Measurements from ENCODE around the gene CEP72. TPM values are rescaled to one million over a fixed set of nuclear protein-coding genes. Genes with fewer than 3 reads are reported as not detected.
"Not testable (repeated sequence)": the region's sequence is repeated elsewhere in the genome, so short reads cannot be mapped to it uniquely, and the experiment has no call there.

Gene CEP72
- total RNA-seq, 5 donors from 2014 or later (not counting 1 experiment from before 2014, with no cell fraction given) = 13.9 to 25.8 (median 23.6) TPM

- H3K4me3 Mint-ChIP-seq = no peak overlapping the region
- no peak overlapping the region for H3K27ac Mint-ChIP-seq
- no peaks in the 10 kb centered on the region for H3K4me1 ChIP-seq (ENCODE audit: control insufficient read depth in 1 of 2, extremely low read depth in 1 of 2, insufficient read depth in 2 of 2, low read length in 2 of 2)
- H3K27me3 Mint-ChIP-seq = peaks cover 27 to 57% of the 10 kb centered on the region in 2 donors
- CTCF ChIA-PET = no interaction called here
- H3K27ac ChIP-seq (ENCODE audit: low read length) = no peak overlapping the region
- no peaks in the 10 kb centered on the region for H3K9me3 ChIP-seq
- WGBS (ENCODE audit: insufficient coverage) = 61% methylated on average over 10 of the region's 17 CpGs
- H3K36me3 Mint-ChIP-seq = no peaks in the 10 kb centered on the region
- POLR2A ChIA-PET = no interaction called here
- no peak overlapping the region for H3K4me3 ChIP-seq (ENCODE audit: control insufficient read depth in 1 of 2, extremely low read depth in 1 of 2, low read length in 1 of 2)
- H3K36me3 ChIP-seq (ENCODE audit: control insufficient read depth in 2 of 2, extremely low read depth in 1 of 2, insufficient read depth in 1 of 2, low read length in 1 of 2) = no peaks in the 10 kb centered on the region
- H3K27me3 ChIP-seq (replicated peaks in 1 of 2; ENCODE audit: control insufficient read depth in 2 of 2, extremely low read depth in 1 of 2, insufficient read depth in 2 of 2, low read length in 1 of 2) = peaks cover 3 to 48% of the 10 kb centered on the region in 2 experiments
- H3K9me3 Mint-ChIP-seq = peaks cover 10 to 29% (median 24%) of the 10 kb centered on the region in 3 donors
- no peak for ATAC-seq (replicated peaks in 1 of 4)
- no peaks in the 10 kb centered on the region for H3K4me1 Mint-ChIP-seq
- DNase-seq = no peak
Observed at GRCh38 chr5:579746-580366, 32.3 kb upstream of the CEP72 start.

DNA sequence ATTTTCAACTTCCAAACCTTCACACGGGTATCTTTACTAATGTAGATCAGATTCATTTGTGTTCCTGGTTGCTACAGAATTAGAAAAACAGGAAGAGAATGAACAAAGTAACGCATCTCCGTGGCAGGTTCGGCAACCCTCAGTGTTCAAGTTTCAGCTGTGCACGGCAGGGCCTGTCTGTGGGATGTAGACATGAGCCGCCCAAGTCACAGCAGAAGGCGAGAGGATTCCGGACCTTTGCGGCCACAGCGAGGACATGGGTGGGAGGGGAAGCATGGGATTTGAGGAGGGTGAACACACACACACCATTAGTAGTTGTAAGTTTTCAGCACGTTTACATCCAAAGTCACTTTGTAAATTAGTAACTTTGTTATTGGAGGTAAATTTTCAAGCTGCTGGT lies 31.7 kb upstream of the CEP72 start:
- WGBS (ENCODE audit: insufficient coverage) = 40% methylated on average over 7 of the region's 11 CpGs
- H3K4me1 Mint-ChIP-seq = no peaks in the 10 kb centered on the region
- H3K27ac Mint-ChIP-seq = no peak overlapping the region
- no peaks in the 10 kb centered on the region for H3K36me3 Mint-ChIP-seq
- Histone ChIP-seq H3K27ac (ENCODE audit: low read length) (no peak overlapping the region), H3K4me1 (ENCODE audit: control insufficient read depth in 1 of 2, extremely low read depth in 1 of 2, insufficient read depth in 2 of 2, low read length in 2 of 2) (no peaks in the 10 kb centered on the region), H3K9me3 (no peaks in the 10 kb centered on the region), H3K27me3 (replicated peaks in 1 of 2; ENCODE audit: control insufficient read depth in 2 of 2, extremely low read depth in 1 of 2, insufficient read depth in 2 of 2, low read length in 1 of 2) (peaks cover 3 to 47% of the 10 kb centered on the region in 2 experiments), H3K4me3 (ENCODE audit: control insufficient read depth in 1 of 2, extremely low read depth in 1 of 2, low read length in 1 of 2) (no peak overlapping the region), H3K36me3 (ENCODE audit: control insufficient read depth in 2 of 2, extremely low read depth in 1 of 2, insufficient read depth in 1 of 2, low read length in 1 of 2) (no peaks in the 10 kb centered on the region)
- peaks cover 31 to 55% of the 10 kb centered on the region in 2 donors for H3K27me3 Mint-ChIP-seq
- POLR2A ChIA-PET = no interaction called here
- DNase-seq (no peak), ATAC-seq (replicated peaks in 1 of 4) (no peak)
- CTCF ChIA-PET = no interaction called here
- H3K9me3 Mint-ChIP-seq = peaks cover 5 to 24% (median 20%) of the 10 kb centered on the region in 3 donors
- no peak overlapping the region for H3K4me3 Mint-ChIP-seq

GRCh38 chr5:581266-581665 lies 30.9 kb upstream of the CEP72 start:
- Histone ChIP-seq H3K9me3 (no peaks in the 10 kb centered on the region), H3K4me1 (ENCODE audit: control insufficient read depth in 1 of 2, extremely low read depth in 1 of 2, insufficient read depth in 2 of 2, low read length in 2 of 2) (no peaks in the 10 kb centered on the region), H3K4me3 (ENCODE audit: control insufficient read depth in 1 of 2, extremely low read depth in 1 of 2, low read length in 1 of 2) (no peak overlapping the region), H3K36me3 (ENCODE audit: control insufficient read depth in 2 of 2, extremely low read depth in 1 of 2, insufficient read depth in 1 of 2, low read length in 1 of 2) (no peaks in the 10 kb centered on the region), H3K27me3 (replicated peaks in 1 of 2; ENCODE audit: control insufficient read depth in 2 of 2, extremely low read depth in 1 of 2, insufficient read depth in 2 of 2, low read length in 1 of 2) (peaks cover 3 to 45% of the 10 kb centered on the region in 2 experiments), H3K27ac (ENCODE audit: low read length) (no peak overlapping the region)
- 81% methylated on average over 5 of the region's 7 CpGs for WGBS (ENCODE audit: insufficient coverage)
- H3K9me3 Mint-ChIP-seq = peaks cover 0 to 17% (median 13%) of the 10 kb centered on the region in 3 donors
- no peaks in the 10 kb centered on the region for H3K4me1 Mint-ChIP-seq
- ChIA-PET CTCF (no interaction called here), POLR2A (no interaction called here)
- H3K4me3 Mint-ChIP-seq = no peak overlapping the region
- peaks cover 36 to 50% of the 10 kb centered on the region in 2 donors for H3K27me3 Mint-ChIP-seq
- H3K36me3 Mint-ChIP-seq = no peaks in the 10 kb centered on the region
- H3K27ac Mint-ChIP-seq = no peak overlapping the region
- no peak for ATAC-seq (replicated peaks in 1 of 4)
- no peak for DNase-seq

DNA sequence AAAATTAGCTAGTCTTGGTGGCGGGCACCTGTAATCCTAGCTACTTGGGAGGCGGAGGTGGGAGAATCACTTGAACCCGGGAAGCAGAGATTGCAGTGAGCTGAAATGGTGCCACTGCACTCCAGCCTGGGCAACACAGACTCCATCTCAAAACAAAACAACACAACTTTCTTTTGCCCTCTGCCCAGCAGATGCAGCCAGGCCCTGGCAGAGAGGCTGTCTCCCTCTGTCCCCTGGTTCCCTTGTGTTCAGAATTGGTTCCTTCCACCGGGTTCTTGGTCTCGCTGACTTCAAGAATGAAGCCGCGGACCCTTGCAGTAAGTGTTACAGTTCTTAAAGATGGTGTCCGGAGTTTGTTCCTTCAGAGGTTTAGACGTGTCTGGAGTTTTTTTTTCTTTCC lies 30.2 kb upstream of the CEP72 start:
- no peak for DNase-seq
- Mint-ChIP-seq H3K27me3 (peaks cover 33 to 46% of the 10 kb centered on the region in 2 donors), H3K36me3 (no peaks in the 10 kb centered on the region), H3K9me3 (peaks cover 0 to 11% (median 9%) of the 10 kb centered on the region in 3 donors), H3K4me1 (no peaks in the 10 kb centered on the region), H3K27ac (no peak overlapping the region), H3K4me3 (no peak overlapping the region)
- ChIA-PET CTCF (no interaction called here), POLR2A (no interaction called here)
- WGBS (ENCODE audit: insufficient coverage) = 71% methylated on average over 6 of the region's 9 CpGs
- no peaks in the 10 kb centered on the region for H3K4me1 ChIP-seq (ENCODE audit: control insufficient read depth in 1 of 2, extremely low read depth in 1 of 2, insufficient read depth in 2 of 2, low read length in 2 of 2)
- no peak overlapping the region for H3K4me3 ChIP-seq (ENCODE audit: control insufficient read depth in 1 of 2, extremely low read depth in 1 of 2, low read length in 1 of 2)
- no peaks in the 10 kb centered on the region for H3K9me3 ChIP-seq
- H3K27me3 ChIP-seq (replicated peaks in 1 of 2; ENCODE audit: control insufficient read depth in 2 of 2, extremely low read depth in 1 of 2, insufficient read depth in 2 of 2, low read length in 1 of 2) = peaks cover 3 to 47% of the 10 kb centered on the region in 2 experiments
- no peak for ATAC-seq (replicated peaks in 1 of 4)
- H3K27ac ChIP-seq (ENCODE audit: low read length) = no peak overlapping the region
- H3K36me3 ChIP-seq (ENCODE audit: control insufficient read depth in 2 of 2, extremely low read depth in 1 of 2, insufficient read depth in 1 of 2, low read length in 1 of 2) = no peaks in the 10 kb centered on the region

DNA sequence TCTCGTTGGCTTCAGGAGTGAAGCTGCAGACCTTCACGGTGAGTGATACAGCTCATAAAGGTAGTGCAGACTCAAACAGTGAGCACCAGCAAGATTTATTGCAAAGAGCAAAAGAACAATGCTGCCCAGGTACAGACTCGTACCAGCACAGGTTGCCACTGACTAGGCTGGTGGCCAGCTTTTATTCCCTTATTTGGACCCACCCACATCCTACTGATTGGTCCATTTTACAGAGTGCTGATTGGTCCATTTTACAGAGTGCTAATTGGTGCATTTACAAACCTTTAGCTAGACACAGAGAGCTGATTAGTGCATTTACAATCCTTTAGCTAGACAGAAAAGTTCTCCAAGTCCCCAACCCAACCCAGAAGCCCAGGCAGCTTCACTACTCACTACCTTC lies 29.7 kb upstream of the CEP72 start:
- H3K4me1 Mint-ChIP-seq; H3K27ac Mint-ChIP-seq; H3K36me3 Mint-ChIP-seq; H3K36me3 ChIP-seq (ENCODE audit: control insufficient read depth in 2 of 2, extremely low read depth in 1 of 2, insufficient read depth in 1 of 2, low read length in 1 of 2); H3K4me3 Mint-ChIP-seq; H3K9me3 ChIP-seq; ATAC-seq (replicated peaks in 1 of 4); H3K4me3 ChIP-seq (ENCODE audit: control insufficient read depth in 1 of 2, extremely low read depth in 1 of 2, low read length in 1 of 2); H3K27ac ChIP-seq (ENCODE audit: low read length); CTCF ChIA-PET; POLR2A ChIA-PET; H3K4me1 ChIP-seq (ENCODE audit: control insufficient read depth in 1 of 2, extremely low read depth in 1 of 2, insufficient read depth in 2 of 2, low read length in 2 of 2); H3K9me3 Mint-ChIP-seq; DNase-seq: not testable (repeated sequence)
- H3K27me3 Mint-ChIP-seq = peaks cover 33 to 46% of the 10 kb centered on the region in 2 donors
- WGBS (ENCODE audit: insufficient coverage) = 70% methylated on average over 2 of the region's 3 CpGs
- H3K27me3 ChIP-seq (replicated peaks in 1 of 2; ENCODE audit: control insufficient read depth in 2 of 2, extremely low read depth in 1 of 2, insufficient read depth in 2 of 2, low read length in 1 of 2) = peaks cover 3 to 46% of the 10 kb centered on the region in 2 experiments

GRCh38 chr5:582936-583635 lies 29.1 kb upstream of the CEP72 start:
- Mint-ChIP-seq H3K4me3 (no peak overlapping the region), H3K27me3 (peaks cover 33 to 47% of the 10 kb centered on the region in 2 donors), H3K9me3 (peaks cover 0 to under 1% (median 0%) of the 10 kb centered on the region in 3 donors), H3K27ac (no peak overlapping the region), H3K4me1 (no peaks in the 10 kb centered on the region), H3K36me3 (no peaks in the 10 kb centered on the region)
- Histone ChIP-seq H3K9me3 (no peaks in the 10 kb centered on the region), H3K36me3 (ENCODE audit: control insufficient read depth in 2 of 2, extremely low read depth in 1 of 2, insufficient read depth in 1 of 2, low read length in 1 of 2) (no peaks in the 10 kb centered on the region), H3K27me3 (replicated peaks in 1 of 2; ENCODE audit: control insufficient read depth in 2 of 2, extremely low read depth in 1 of 2, insufficient read depth in 2 of 2, low read length in 1 of 2) (peaks cover 3 to 46% of the 10 kb centered on the region in 2 experiments), H3K4me1 (ENCODE audit: control insufficient read depth in 1 of 2, extremely low read depth in 1 of 2, insufficient read depth in 2 of 2, low read length in 2 of 2) (no peaks in the 10 kb centered on the region), H3K4me3 (ENCODE audit: control insufficient read depth in 1 of 2, extremely low read depth in 1 of 2, low read length in 1 of 2) (no peak overlapping the region), H3K27ac (ENCODE audit: low read length) (no peak overlapping the region)
- ChIA-PET CTCF (no interaction called here), POLR2A (no interaction called here)
- WGBS (ENCODE audit: insufficient coverage) = 85% methylated on average over 20 of the region's 24 CpGs
- ATAC-seq (replicated peaks in 1 of 4) = no peak
- DNase-seq = no peak

All from T-cell (primary cell).